H1 (cell line): Measurements from ENCODE around the gene FAM228A. TPM values are rescaled to one million over a fixed set of nuclear protein-coding genes. Genes with fewer than 3 reads are reported as not detected.

Experiments
- CTCF ChIA-PET: fragments of 300-600 bp; sonication (Branson Sonifier 250); formaldehyde crosslinking; loops from one replicate; lab custom pipeline; 2021; ENCODE audit not compliant: partially characterized antibody; lab: Charles Lee
- POLR2A ChIA-PET: fragments of 300-600 bp; sonication (Branson Sonifier 250); formaldehyde crosslinking; loops from one replicate; lab custom pipeline; 2021; ENCODE audit warnings: inconsistent platforms; ENCODE audit not compliant: partially characterized antibody; lab: Charles Lee
- DNase-seq, 2 experiments: peaks; one replicate each; pipeline versions ENCODE4 v3.0.0 to v3.0.0-alpha.2; 2010 to 2022; ENCODE audit warnings: low spot score in 2 of 2, low read depth in 1 of 2, mixed read lengths in 1 of 2
- FAIRE-seq: peaks from 2 replicates; lab custom pipeline; 2011; peaks lifted over from hg19 to GRCh38; lab: Jason Lieb, UNC
- H2AFZ ChIP-seq: 2 replicates; pipeline ENCODE4 v1.8.1; 2012; ENCODE audit warnings: low read length, inconsistent platforms
- H2AK5ac ChIP-seq: 2 replicates; pipeline ENCODE4 v1.6.1; 2013; ENCODE audit warnings: low read depth, low read length
- H2BK120ac ChIP-seq: replicated peaks from 2 replicates; pipeline ENCODE3; 2013; ENCODE audit warnings: low read depth, low read length, inconsistent platforms
- H2BK12ac ChIP-seq: 2 replicates; pipeline ENCODE4 v1.6.1; 2013; ENCODE audit warnings: low read depth, low read length
- H2BK15ac ChIP-seq: 2 replicates; pipeline ENCODE4 v1.6.1; 2013; ENCODE audit warnings: low read length
- H2BK20ac ChIP-seq: 2 replicates; pipeline ENCODE4 v1.6.1; 2013; ENCODE audit warnings: low read length
- H2BK5ac ChIP-seq: 2 replicates; pipeline ENCODE4 v1.6.1; 2013; ENCODE audit warnings: low read depth, low read length
- H3K14ac ChIP-seq: 2 replicates; pipeline ENCODE4 v1.6.1; 2013; ENCODE audit warnings: inconsistent platforms; ENCODE audit not compliant: insufficient read length
- H3K18ac ChIP-seq: 2 replicates; pipeline ENCODE4 v1.6.1; 2013; ENCODE audit warnings: low read length; ENCODE audit errors: extremely low read depth
- H3K23ac ChIP-seq: 2 replicates; pipeline ENCODE4 v1.6.1; 2013; ENCODE audit warnings: inconsistent platforms; ENCODE audit not compliant: insufficient read length
- H3K23me2 ChIP-seq: 2 replicates; pipeline ENCODE4 v1.6.1; 2013; ENCODE audit warnings: low read depth, low read length
- H3K27ac ChIP-seq: 2 replicates; pipeline ENCODE4 v1.6.1; 2011; ENCODE audit warnings: low read depth, low read length, inconsistent platforms
- H3K27me3 ChIP-seq, 4 experiments: replicated peaks in 1 of 4; 1 replicate in 1 of 4; 2 replicates in 3 of 4; pipeline versions ENCODE4 v1.6.1 to v1.8.1; 2011 to 2013; ENCODE audit warnings: low read length in 3 of 4, mild to moderate bottlenecking in 3 of 4, inconsistent platforms in 2 of 4, mixed read lengths in 2 of 4, moderate library complexity in 1 of 4; ENCODE audit not compliant: control insufficient read depth in 3 of 4, insufficient read depth in 3 of 4; ENCODE audit errors: extremely low read depth in 1 of 4
- H3K36me3 ChIP-seq, 4 experiments: 2 replicates each; pipeline versions ENCODE4 v1.6.1 to v1.8.1; 2011 to 2013; ENCODE audit warnings: mild to moderate bottlenecking in 4 of 4, low read length in 3 of 4, moderate library complexity in 2 of 4, control low read depth in 1 of 4, inconsistent platforms in 1 of 4; ENCODE audit not compliant: insufficient read depth in 4 of 4, control insufficient read depth in 2 of 4
- H3K4ac ChIP-seq: replicated peaks from 2 replicates; pipeline ENCODE3; 2013; ENCODE audit warnings: low read length, low read depth, mixed read lengths, inconsistent platforms; ENCODE audit not compliant: insufficient read length
- H3K4me1 ChIP-seq, 4 experiments: replicated peaks in 1 of 4; 1 replicate in 1 of 4; 2 replicates in 3 of 4; pipeline versions ENCODE4 v1.6.1 to v1.8.1; 2011 to 2013; ENCODE audit warnings: low read length in 3 of 4, inconsistent platforms in 2 of 4, mixed read lengths in 1 of 4; ENCODE audit not compliant: insufficient read depth in 4 of 4, control insufficient read depth in 3 of 4
- H3K4me2 ChIP-seq, 2 experiments: 2 replicates each; pipeline versions ENCODE4 v1.6.1 to v1.8.1; 2011 to 2013; ENCODE audit warnings: low read depth in 2 of 2, low read length in 2 of 2, control low read depth in 1 of 2, inconsistent platforms in 1 of 2, mild to moderate bottlenecking in 1 of 2; ENCODE audit not compliant: insufficient read depth in 1 of 2
- H3K4me3 ChIP-seq, 4 experiments: fragments of 200-600, 300-600 bp in 1 of 4; sonication (generic), shearing (Covaris generic), sonication (Bioruptor Twin) in 1 of 4; 2 replicates each; pipeline versions ENCODE4 v1.5.1 to v1.8.1; 2011 to 2016; ENCODE audit warnings: low read length in 4 of 4, low read depth in 3 of 4, control low read depth in 2 of 4, inconsistent platforms in 2 of 4, mild to moderate bottlenecking in 2 of 4, mixed read lengths in 1 of 4, moderate library complexity in 1 of 4; ENCODE audit not compliant: insufficient read depth in 2 of 4; ENCODE audit errors: extremely low read depth in 1 of 4
- H3K56ac ChIP-seq: replicated peaks from 2 replicates; pipeline ENCODE3; 2013; ENCODE audit warnings: low read depth, mild to moderate bottlenecking, mixed read lengths, low read length, inconsistent platforms; ENCODE audit not compliant: insufficient read length
- H3K79me1 ChIP-seq: 2 replicates; pipeline ENCODE4 v1.6.1; 2013; ENCODE audit warnings: low read depth, low read length, control low read depth
- H3K79me2 ChIP-seq, 2 experiments: 2 replicates each; pipeline versions ENCODE4 v1.6.1 to v1.8.1; 2012 to 2013; ENCODE audit warnings: low read length in 2 of 2, mild to moderate bottlenecking in 2 of 2, inconsistent platforms in 1 of 2; ENCODE audit not compliant: insufficient read depth in 2 of 2, control insufficient read depth in 1 of 2
- H3K9ac ChIP-seq, 4 experiments: replicated peaks in 1 of 4; 1 replicate in 1 of 4; 2 replicates in 3 of 4; pipeline versions ENCODE4 v1.6.1 to v1.8.1; 2011 to 2013; ENCODE audit warnings: low read depth in 3 of 4, low read length in 3 of 4, control low read depth in 2 of 4, mild to moderate bottlenecking in 2 of 4, moderate library complexity in 2 of 4, inconsistent platforms in 1 of 4; ENCODE audit errors: extremely low read depth in 1 of 4
- H3K9me3 ChIP-seq, 2 experiments: 2 replicates each; pipeline versions ENCODE4 v1.6.1 to v1.8.1; 2012 to 2013; ENCODE audit warnings: mild to moderate bottlenecking in 2 of 2, moderate library complexity in 2 of 2, control low read depth in 1 of 2, inconsistent platforms in 1 of 2, low read depth in 1 of 2, low read length in 1 of 2, mixed read lengths in 1 of 2; ENCODE audit not compliant: insufficient read depth in 2 of 2
- H4K20me1 ChIP-seq, 2 experiments: replicated peaks in 1 of 2; 2 replicates each; pipeline versions ENCODE3 to v1.8.1; 2011 to 2013; ENCODE audit warnings: inconsistent platforms in 2 of 2, low read length in 2 of 2, mild to moderate bottlenecking in 1 of 2; ENCODE audit not compliant: insufficient read depth in 2 of 2, control insufficient read depth in 1 of 2
- H4K5ac ChIP-seq: 2 replicates; pipeline ENCODE4 v1.6.1; 2013; ENCODE audit warnings: low read length, low read depth, mixed read lengths, inconsistent platforms; ENCODE audit not compliant: insufficient read length
- H4K8ac ChIP-seq: 2 replicates; pipeline ENCODE4 v1.8.0; 2013; ENCODE audit warnings: mild to moderate bottlenecking, moderate library complexity, low read length, inconsistent platforms; ENCODE audit not compliant: insufficient read depth; ENCODE audit errors: extremely low read depth
- H4K91ac ChIP-seq: replicated peaks from 2 replicates; pipeline ENCODE3; 2013; ENCODE audit warnings: low read length, mixed read lengths, inconsistent platforms; ENCODE audit not compliant: insufficient read length
- BACH1 ChIP-seq: IDR thresholded peaks from 2 replicates; pipeline ENCODE4 v1.6.1; 2012; ENCODE audit warnings: low read length, improper control_type of control experiment
- EGR1 ChIP-seq: IDR thresholded peaks from 2 replicates; pipeline ENCODE4 v1.6.1; 2011; ENCODE audit warnings: low read depth, low read length, borderline replicate concordance
- EZH2 ChIP-seq: fragments of 200-600 bp; sonication (generic); IDR thresholded peaks from 2 replicates; pipeline ENCODE4 v1.7.1; 2012; ENCODE audit warnings: low read depth, mild to moderate bottlenecking, moderate library complexity, low read length, inconsistent platforms; ENCODE audit not compliant: severe bottlenecking
- HDAC2 ChIP-seq, 2 experiments: fragments of 300-600 bp in 1 of 2; sonication (generic) in 1 of 2; IDR thresholded peaks; 2 replicates each; pipeline ENCODE4 v1.6.1; 2011 to 2012; ENCODE audit warnings: low read depth in 2 of 2, low read length in 2 of 2, mild to moderate bottlenecking in 2 of 2, moderate library complexity in 2 of 2, borderline replicate concordance in 1 of 2, inconsistent platforms in 1 of 2
- KDM4A ChIP-seq: IDR thresholded peaks from one replicate; pipeline ENCODE4 v1.7.1; 2012; ENCODE audit warnings: low read depth, mild to moderate bottlenecking, moderate library complexity, low read length, inconsistent platforms; ENCODE audit not compliant: severe bottlenecking
- MAFK ChIP-seq: IDR thresholded peaks from 2 replicates; pipeline ENCODE4 v1.6.1; 2012; ENCODE audit warnings: low read depth, mild to moderate bottlenecking, improper control_type of control experiment, low read length
- NANOG ChIP-seq: IDR thresholded peaks from 2 replicates; pipeline ENCODE4 v1.6.1; 2011; ENCODE audit warnings: low read length, low read depth, mild to moderate bottlenecking, inconsistent platforms; ENCODE audit not compliant: insufficient read depth, poor library complexity, severe bottlenecking
- NRF1 ChIP-seq: IDR thresholded peaks from 2 replicates; pipeline ENCODE4 v1.6.1; 2011; ENCODE audit warnings: mild to moderate bottlenecking, low read depth, low read length, improper control_type of control experiment
- PHF8 ChIP-seq: fragments of 200-600 bp; sonication (generic); conservative IDR thresholded peaks from 2 replicates; pipeline ENCODE4 v1.7.1; 2012; ENCODE audit warnings: low read depth, mild to moderate bottlenecking, inconsistent platforms, low read length, moderate library complexity
- RFX5 ChIP-seq: IDR thresholded peaks from 2 replicates; pipeline ENCODE4 v1.6.1; 2011; ENCODE audit warnings: low read depth, low read length, improper control_type of control experiment, borderline replicate concordance
- SIRT6 ChIP-seq: IDR thresholded peaks from one replicate; pipeline ENCODE4 v1.7.1; 2012; ENCODE audit warnings: low read length, inconsistent platforms
- SP1 ChIP-seq: IDR thresholded peaks from 2 replicates; pipeline ENCODE4 v1.6.1; 2011; ENCODE audit warnings: low read depth, low read length
- TAF1 ChIP-seq: IDR thresholded peaks from 2 replicates; pipeline ENCODE4 v1.6.1; 2011; ENCODE audit warnings: mild to moderate bottlenecking, low read depth, low read length
- ZNF274 ChIP-seq: IDR thresholded peaks from 2 replicates; pipeline ENCODE4 v1.7.0; 2012; ENCODE audit warnings: low read length, borderline replicate concordance; ENCODE audit errors: extremely low read depth
- WGBS, 2 experiments: shearing (Covaris generic) in 1 of 2; methylation state at CpG; one replicate each; pipeline versions ENCODE4 v1.1.6 to v1.1.7; 2013 to 2015; ENCODE audit warnings: low lambda C conversion rate in 2 of 2, mixed read lengths in 2 of 2, inconsistent platforms in 1 of 2, low coverage in 1 of 2, missing lambda C conversion rate in 1 of 2; ENCODE audit not compliant: insufficient replicate concordance in 2 of 2, insufficient coverage in 1 of 2, insufficient read length in 1 of 2; ENCODE audit errors: extremely low coverage in 1 of 2, missing lambda C conversion rate in 1 of 2; 5-methylcytosine and 5-hydroxymethylcytosine counted together
- polyA plus RNA-seq, 7 experiments: library from polyadenylated mRNA; depleted of rRNA in 3 of 7; stranded (reverse) in 5 of 7; unstranded in 2 of 7; fragments of >200 nt in 5 of 7; fragments of 200-250 nt in 2 of 7; gene quantifications; 1 replicate in 5 of 7; 2 replicates in 1 of 7; 4 replicates in 1 of 7; pipeline versions ENCODE4 v1.2.1 to v1.2.3, GENCODE V29; 2011 to 2013; ENCODE audit warnings: missing spikeins in 2 of 7, mixed read lengths in 2 of 7
- total RNA-seq: library from RNA; stranded (reverse); fragmentation: NEBNext Ultra II Directional; extraction: Animal tissue kit (Norgen Biotek cat#: 25700); gene quantifications from 2 replicates; pipeline ENCODE4 v1.2.1, GENCODE V29; 2021

The FAM228A gene
- total and polyA plus RNA-seq, 2 of the 8 experiments (the other 6 are each of a cell fraction or from before 2014, with no cell fraction given): not detected

DNA sequence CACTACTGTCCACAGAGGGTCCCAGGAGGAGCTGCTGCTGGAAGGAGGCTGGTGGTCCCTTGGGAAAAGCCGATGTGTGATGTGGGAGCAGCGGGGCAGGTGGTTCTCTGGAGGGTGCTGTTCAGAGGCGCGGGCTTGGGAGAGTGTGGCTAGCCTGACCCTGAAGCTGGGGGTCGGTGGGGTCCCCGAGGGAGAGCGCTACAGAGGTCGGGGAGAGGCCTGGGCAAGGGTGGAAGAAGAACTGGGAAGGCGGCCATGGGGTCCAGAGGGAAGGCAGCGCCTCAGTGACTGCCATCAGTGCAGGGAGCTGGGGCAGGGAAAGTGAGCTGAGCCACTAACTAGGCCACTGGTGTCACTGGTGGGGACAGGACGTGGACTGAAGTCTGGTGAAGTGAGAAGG lies 32.5 kb downstream of the FAM228A start:
- no peak overlapping the region for H2BK20ac ChIP-seq
- 90% methylated on average over 11 of the region's 11 CpGs; no CpG with 5 or more reads in 1 of the 2 experiments for WGBS, 2 experiments
- TF ChIP-seq EGR1 (no peak), PHF8 (no peak), HDAC2 (IDR thresholded peaks at IDR 0.05; ENCODE audit: borderline replicate concordance in 1 of 2, low read depth in 2 of 2, low read length in 2 of 2) (no peak), NRF1 (no peak), ZNF274 (no peak), SIRT6 (no peak), TAF1 (no peak), KDM4A (no peak), MAFK (no peak), NANOG (no peak), RFX5 (no peak), SP1 (no peak), EZH2 (no peak), BACH1 (no peak)
- no peak overlapping the region for H4K5ac ChIP-seq
- H3K4me3 ChIP-seq: no peak overlapping the region
- H2BK12ac ChIP-seq: no peak overlapping the region
- no peaks in the 10 kb centered on the region for H3K36me3 ChIP-seq
- POLR2A ChIA-PET: no interaction called here
- no peak overlapping the region for H2AFZ ChIP-seq
- no peak overlapping the region for H2BK15ac ChIP-seq
- no peak overlapping the region for H4K91ac ChIP-seq
- no peaks in the 10 kb centered on the region for H3K79me1 ChIP-seq
- H3K4me2 ChIP-seq: no peak overlapping the region
- H3K27me3 ChIP-seq: no peaks in the 10 kb centered on the region
- H3K23me2 ChIP-seq: no peaks in the 10 kb centered on the region
- H3K23ac ChIP-seq: no peak overlapping the region
- CTCF ChIA-PET: interaction anchor here (1.3 to 1.4 kb wide), 2 partner anchors 11 to 21 kb away, joined by 4 to 5 read pairs; no protein-coding TSS in a partner anchor
- no peak overlapping the region for H2BK5ac ChIP-seq
- no peak for DNase-seq
- H3K9me3 ChIP-seq: no peaks in the 10 kb centered on the region
- H3K4me1 ChIP-seq: no peaks in the 10 kb centered on the region; a peak in 1 of 7 replicates
- H2BK120ac ChIP-seq: no peak overlapping the region
- H3K79me2 ChIP-seq: no peaks in the 10 kb centered on the region
- H4K8ac ChIP-seq: 0 out of 2 replicates have a peak overlapping the region, but pooled peaks have one; percentile 3
- FAIRE-seq: no peak
- H3K56ac ChIP-seq: no peak overlapping the region
- no peak overlapping the region for H3K27ac ChIP-seq
- no peak overlapping the region for H3K9ac ChIP-seq
- no peak overlapping the region for H2AK5ac ChIP-seq
- H3K4ac ChIP-seq: no peak overlapping the region
- H3K14ac ChIP-seq: no peak overlapping the region
- no peaks in the 10 kb centered on the region for H4K20me1 ChIP-seq
- no peak overlapping the region for H3K18ac ChIP-seq
